ENCODE results near the gene ARHGAP15.

Gene ARHGAP15

DNA sequence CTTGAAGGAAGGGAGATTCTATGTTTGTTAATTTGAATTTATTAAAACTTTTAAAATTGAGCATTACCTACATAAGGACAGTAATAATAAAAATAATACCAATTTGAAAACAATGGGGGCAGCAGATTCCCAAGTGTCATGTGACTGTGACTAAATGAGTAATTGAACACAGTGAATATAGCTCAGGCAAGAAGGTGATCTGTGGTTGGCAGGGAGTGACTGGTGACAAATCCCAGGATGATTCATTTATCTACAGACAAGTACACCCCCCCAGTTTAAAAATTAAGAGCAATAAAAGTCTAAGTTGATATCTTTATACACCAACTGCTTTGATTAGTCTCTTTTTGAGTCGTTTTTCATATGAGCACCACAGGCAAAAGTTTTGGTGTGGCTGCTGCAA is 299.5 kb downstream of the ARHGAP15 start:
- H3K27ac ChIP-seq (replicated peaks), result no peak overlapping the region
- no peak overlapping the region for H3K4me3 ChIP-seq (replicated peaks; ENCODE audit: insufficient read depth, low read length)
- TF ChIP-seq POLR2AphosphoS5 (IDR thresholded peaks at IDR 0.05; ENCODE audit: low read depth) (no peak), GABPA (IDR thresholded peaks at IDR 0.05; ENCODE audit: low read depth) (no peak), SPI1 (IDR thresholded peaks at IDR 0.05; ENCODE audit: borderline replicate concordance, low read depth) (no peak)
- TF ChIP-seq, protein P1, sequence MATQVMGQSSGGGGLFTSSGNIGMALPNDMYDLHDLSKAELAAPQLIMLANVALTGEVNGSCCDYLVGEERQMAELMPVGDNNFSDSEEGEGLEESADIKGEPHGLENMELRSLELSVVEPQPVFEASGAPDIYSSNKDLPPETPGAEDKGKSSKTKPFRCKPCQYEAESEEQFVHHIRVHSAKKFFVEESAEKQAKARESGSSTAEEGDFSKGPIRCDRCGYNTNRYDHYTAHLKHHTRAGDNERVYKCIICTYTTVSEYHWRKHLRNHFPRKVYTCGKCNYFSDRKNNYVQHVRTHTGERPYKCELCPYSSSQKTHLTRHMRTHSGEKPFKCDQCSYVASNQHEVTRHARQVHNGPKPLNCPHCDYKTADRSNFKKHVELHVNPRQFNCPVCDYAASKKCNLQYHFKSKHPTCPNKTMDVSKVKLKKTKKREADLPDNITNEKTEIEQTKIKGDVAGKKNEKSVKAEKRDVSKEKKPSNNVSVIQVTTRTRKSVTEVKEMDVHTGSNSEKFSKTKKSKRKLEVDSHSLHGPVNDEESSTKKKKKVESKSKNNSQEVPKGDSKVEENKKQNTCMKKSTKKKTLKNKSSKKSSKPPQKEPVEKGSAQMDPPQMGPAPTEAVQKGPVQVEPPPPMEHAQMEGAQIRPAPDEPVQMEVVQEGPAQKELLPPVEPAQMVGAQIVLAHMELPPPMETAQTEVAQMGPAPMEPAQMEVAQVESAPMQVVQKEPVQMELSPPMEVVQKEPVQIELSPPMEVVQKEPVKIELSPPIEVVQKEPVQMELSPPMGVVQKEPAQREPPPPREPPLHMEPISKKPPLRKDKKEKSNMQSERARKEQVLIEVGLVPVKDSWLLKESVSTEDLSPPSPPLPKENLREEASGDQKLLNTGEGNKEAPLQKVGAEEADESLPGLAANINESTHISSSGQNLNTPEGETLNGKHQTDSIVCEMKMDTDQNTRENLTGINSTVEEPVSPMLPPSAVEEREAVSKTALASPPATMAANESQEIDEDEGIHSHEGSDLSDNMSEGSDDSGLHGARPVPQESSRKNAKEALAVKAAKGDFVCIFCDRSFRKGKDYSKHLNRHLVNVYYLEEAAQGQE (IDR thresholded peaks at IDR 0.05; ENCODE audit: insufficient replicate concordance, low read depth), result no peak
- TF ChIP-seq, protein P2, sequence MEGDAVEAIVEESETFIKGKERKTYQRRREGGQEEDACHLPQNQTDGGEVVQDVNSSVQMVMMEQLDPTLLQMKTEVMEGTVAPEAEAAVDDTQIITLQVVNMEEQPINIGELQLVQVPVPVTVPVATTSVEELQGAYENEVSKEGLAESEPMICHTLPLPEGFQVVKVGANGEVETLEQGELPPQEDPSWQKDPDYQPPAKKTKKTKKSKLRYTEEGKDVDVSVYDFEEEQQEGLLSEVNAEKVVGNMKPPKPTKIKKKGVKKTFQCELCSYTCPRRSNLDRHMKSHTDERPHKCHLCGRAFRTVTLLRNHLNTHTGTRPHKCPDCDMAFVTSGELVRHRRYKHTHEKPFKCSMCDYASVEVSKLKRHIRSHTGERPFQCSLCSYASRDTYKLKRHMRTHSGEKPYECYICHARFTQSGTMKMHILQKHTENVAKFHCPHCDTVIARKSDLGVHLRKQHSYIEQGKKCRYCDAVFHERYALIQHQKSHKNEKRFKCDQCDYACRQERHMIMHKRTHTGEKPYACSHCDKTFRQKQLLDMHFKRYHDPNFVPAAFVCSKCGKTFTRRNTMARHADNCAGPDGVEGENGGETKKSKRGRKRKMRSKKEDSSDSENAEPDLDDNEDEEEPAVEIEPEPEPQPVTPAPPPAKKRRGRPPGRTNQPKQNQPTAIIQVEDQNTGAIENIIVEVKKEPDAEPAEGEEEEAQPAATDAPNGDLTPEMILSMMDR (IDR thresholded peaks at IDR 0.05; ENCODE audit: insufficient read depth, low read length), result no peak
- no peaks in the 10 kb centered on the region for H3K27me3 ChIP-seq (ENCODE audit: insufficient read depth, poor library complexity, severe bottlenecking)
- DNase-seq (ENCODE audit: low read depth in 1 of 2, low spot score in 1 of 2), result peak in 1 of 2 experiments; percentile 8

DNA sequence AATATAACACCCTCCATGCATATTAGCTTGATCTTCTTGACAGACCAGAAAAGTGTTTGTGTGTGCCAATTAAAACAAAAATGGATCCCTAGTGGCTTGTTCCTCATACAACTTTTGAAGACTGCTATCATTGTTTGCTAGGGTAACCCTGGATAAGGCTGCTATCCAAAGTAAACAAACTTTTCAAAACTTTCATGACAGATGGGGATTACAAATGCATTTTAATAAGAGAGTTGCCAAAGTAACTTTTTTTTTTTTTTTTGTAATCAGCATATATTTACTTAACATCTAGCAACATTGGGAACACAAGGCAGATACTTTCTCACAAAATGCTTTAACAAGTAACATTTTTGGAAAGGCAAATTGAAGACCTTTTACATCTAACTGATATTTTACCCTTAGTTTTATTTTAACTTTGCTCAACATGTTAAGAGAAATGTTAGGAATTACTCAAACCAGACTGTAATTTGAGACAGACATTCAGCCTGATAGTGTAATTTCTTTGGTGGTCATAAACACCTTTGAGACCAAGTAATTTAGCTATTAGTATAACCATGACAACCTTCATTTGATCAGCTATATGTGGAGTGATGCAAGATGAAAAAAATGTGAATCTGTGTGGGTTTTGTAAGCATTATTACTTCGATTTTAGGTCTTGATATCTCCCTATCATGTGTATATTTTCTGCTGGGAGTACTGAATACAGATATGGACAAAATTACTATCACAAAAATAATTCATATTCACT is 300.9 kb downstream of the ARHGAP15 start:
- H3K27ac ChIP-seq (replicated peaks), result no peak overlapping the region
- TF ChIP-seq, protein P1 (IDR thresholded peaks at IDR 0.05; ENCODE audit: insufficient replicate concordance, low read depth), result no peak
- TF ChIP-seq POLR2AphosphoS5 (IDR thresholded peaks at IDR 0.05; ENCODE audit: low read depth) (no peak), SPI1 (IDR thresholded peaks at IDR 0.05; ENCODE audit: borderline replicate concordance, low read depth) (no peak), GABPA (IDR thresholded peaks at IDR 0.05; ENCODE audit: low read depth) (no peak)
- TF ChIP-seq, protein P2 (IDR thresholded peaks at IDR 0.05; ENCODE audit: insufficient read depth, low read length), result no peak

DNA sequence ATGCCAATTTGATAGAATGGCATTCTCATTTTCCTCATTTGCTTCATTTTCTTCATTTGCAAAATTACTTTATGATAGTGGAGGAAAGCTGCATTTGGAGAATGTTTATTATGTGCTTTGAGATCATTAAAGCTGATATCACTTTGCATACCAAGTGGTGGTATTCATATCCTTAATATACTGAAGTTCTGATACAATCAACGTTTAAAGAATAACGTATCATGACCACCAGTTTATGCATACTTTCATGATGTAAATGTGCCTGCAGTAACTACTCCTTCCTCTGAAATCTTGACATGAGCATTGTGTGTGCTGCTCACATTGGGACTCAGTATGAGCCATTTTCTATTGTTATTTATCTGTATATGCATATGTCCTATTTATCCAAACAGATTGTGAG is 302.1 kb downstream of the ARHGAP15 start:
- H3K27ac ChIP-seq (replicated peaks), result no peak overlapping the region
- DNase-seq (ENCODE audit: low read depth in 1 of 2, low spot score in 1 of 2), result no peak
- no peaks in the 10 kb centered on the region for H3K27me3 ChIP-seq (ENCODE audit: insufficient read depth, poor library complexity, severe bottlenecking)
- no peak overlapping the region for H3K4me3 ChIP-seq (replicated peaks; ENCODE audit: insufficient read depth, low read length)
- TF ChIP-seq, protein P1 (IDR thresholded peaks at IDR 0.05; ENCODE audit: insufficient replicate concordance, low read depth), result no peak
- no peak for TF ChIP-seq SPI1 (IDR thresholded peaks at IDR 0.05; ENCODE audit: borderline replicate concordance, low read depth)
- TF ChIP-seq, protein P2 (IDR thresholded peaks at IDR 0.05; ENCODE audit: insufficient read depth, low read length), result no peak
- TF ChIP-seq GABPA (IDR thresholded peaks at IDR 0.05; ENCODE audit: low read depth), result no peak
- TF ChIP-seq POLR2AphosphoS5 (IDR thresholded peaks at IDR 0.05; ENCODE audit: low read depth), result no peak

More for the DNA sequence above, 300.9 kb downstream of the ARHGAP15 start:
- Histone ChIP-seq H3K27me3 (ENCODE audit: insufficient read depth, poor library complexity, severe bottlenecking) (no peaks in the 10 kb centered on the region), H3K4me3 (replicated peaks; ENCODE audit: insufficient read depth, low read length) (no peak overlapping the region)
- DNase-seq (ENCODE audit: low read depth in 1 of 2, low spot score in 1 of 2), result no peak

All from HL-60 (cell line).